Vagina (tissue), 2 donors: ENCODE data around the gene TBC1D21. TPM values are rescaled to one million over a fixed set of nuclear protein-coding genes. Genes with fewer than 3 reads are reported as not detected.

Source experiments
- DNase-seq, 2 donors: peaks; one replicate each; pipeline ENCODE4 v3.0.0-alpha.2; 2017; ENCODE audit errors: extremely low spot score in 2 of 2
- H3K27ac ChIP-seq: fragments of 200-600 bp; sonication (generic); one replicate; pipeline ENCODE4 v1.5.1; 2019
- H3K27me3 ChIP-seq: fragments of 200-600 bp; sonication (generic); one replicate; pipeline ENCODE4 v1.5.1; 2019
- H3K36me3 ChIP-seq, 2 donors: fragments of 200-600 bp; sonication (generic); one replicate each; pipeline ENCODE4 v1.5.1; 2017 to 2019
- H3K4me1 ChIP-seq: fragments of 200-600 bp; sonication (generic); one replicate; pipeline ENCODE4 v1.5.1; 2019
- H3K4me3 ChIP-seq, 2 donors: fragments of 200-600 bp; sonication (generic); 1 replicate in 1 of 2; 2 replicates in 1 of 2; pipeline ENCODE4 v1.5.1; 2016 to 2019
- H3K9me3 ChIP-seq: fragments of 200-600 bp; sonication (generic); one replicate; pipeline ENCODE4 v1.5.1; 2019
- POLR2A ChIP-seq, 2 donors: fragments of 450-650 bp; IDR thresholded peaks; one replicate each; pipeline ENCODE4 v1.6.1; 2017; ENCODE audit warnings: antibody characterized with exemption in 2 of 2, mild to moderate bottlenecking in 2 of 2, moderate library complexity in 2 of 2
- POLR2AphosphoS5 ChIP-seq, 2 donors: sonication (generic); formaldehyde crosslinking; IDR thresholded peaks; one replicate each; pipeline ENCODE4 v1.9.0; 2017; ENCODE audit warnings: antibody characterized with exemption in 2 of 2, mild to moderate bottlenecking in 2 of 2, low read depth in 1 of 2; ENCODE audit not compliant: insufficient read depth in 1 of 2
- intact Hi-C: fragments of 100-400 bp; cut with DNase I; formaldehyde crosslinking; loops from one replicate; pipeline ENCODE4 v1.15.1; 2023
- total RNA-seq: library from RNA; depleted of rRNA; stranded (reverse); fragments of >200 nt; gene quantifications from one replicate; pipeline ENCODE4 v1.2.3, GENCODE V29; 2016
- TF ChIP-seq, protein P1 (sequence below), 3 experiments: fragments of 450-650 bp in 2 of 3; fragments of 200-600 bp in 1 of 3; sonication (generic) in 1 of 3; IDR thresholded peaks; one replicate each; pipeline ENCODE4 v1.5.1; 2017 to 2019; ENCODE audit warnings: antibody characterized with exemption in 3 of 3, mild to moderate bottlenecking in 2 of 3, moderate library complexity in 2 of 3

TBC1D21 gene
- total RNA-seq, 1 donor from 2014 or later: not detected

DNA sequence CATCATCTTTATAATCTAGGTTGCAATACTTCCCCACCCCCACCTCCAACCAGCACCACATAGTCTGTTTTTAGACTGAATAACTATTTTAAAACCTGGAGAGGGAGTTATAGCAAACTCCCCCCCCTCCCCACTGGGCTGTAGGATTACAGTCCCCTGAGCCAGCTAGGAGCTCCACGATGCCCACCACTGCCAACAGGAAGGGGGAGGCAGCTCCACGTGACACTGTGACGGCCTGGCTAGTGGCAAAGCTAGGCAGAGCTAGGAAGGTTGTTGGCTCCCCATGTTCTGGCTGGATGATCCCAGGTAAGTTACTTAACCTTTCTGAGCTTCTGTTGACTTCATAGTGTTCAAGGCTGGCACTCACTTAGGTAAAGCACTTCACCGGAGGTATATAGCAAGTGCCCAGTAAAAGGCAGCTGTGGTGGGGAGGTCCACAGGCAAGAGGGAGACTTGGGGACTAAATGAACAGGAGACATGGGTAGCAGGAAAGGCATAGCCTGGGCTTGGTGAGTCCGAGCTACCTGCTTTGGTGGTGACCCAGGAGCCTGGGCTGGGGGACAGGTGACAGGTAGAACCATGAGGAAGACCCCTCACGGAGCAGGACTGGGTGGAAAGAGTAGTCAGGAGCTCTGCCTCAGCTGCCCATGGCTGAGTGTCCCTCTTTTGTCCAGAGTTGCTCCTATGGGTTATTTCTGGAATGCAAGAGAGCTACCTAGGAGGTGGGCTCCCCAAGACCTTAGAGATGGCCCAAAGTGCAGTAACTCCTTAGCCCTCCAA is 4.0 kb upstream of the TBC1D21 start:
- no peaks in the 10 kb centered on the region for H3K9me3 ChIP-seq
- no peak overlapping the region for H3K4me3 ChIP-seq
- intact Hi-C loops: no loop called here
- no peaks in the 10 kb centered on the region for H3K4me1 ChIP-seq
- H3K27me3 ChIP-seq: no peaks in the 10 kb centered on the region
- no peaks in the 10 kb centered on the region for H3K36me3 ChIP-seq
- DNase-seq: no peak
- H3K27ac ChIP-seq: no peak overlapping the region
- TF ChIP-seq POLR2AphosphoS5 (IDR thresholded peaks at IDR 0.05; ENCODE audit: insufficient read depth in 1 of 2, low read depth in 1 of 2) (no peak), POLR2A (IDR thresholded peaks at IDR 0.05) (no peak)
- TF ChIP-seq, protein P1, sequence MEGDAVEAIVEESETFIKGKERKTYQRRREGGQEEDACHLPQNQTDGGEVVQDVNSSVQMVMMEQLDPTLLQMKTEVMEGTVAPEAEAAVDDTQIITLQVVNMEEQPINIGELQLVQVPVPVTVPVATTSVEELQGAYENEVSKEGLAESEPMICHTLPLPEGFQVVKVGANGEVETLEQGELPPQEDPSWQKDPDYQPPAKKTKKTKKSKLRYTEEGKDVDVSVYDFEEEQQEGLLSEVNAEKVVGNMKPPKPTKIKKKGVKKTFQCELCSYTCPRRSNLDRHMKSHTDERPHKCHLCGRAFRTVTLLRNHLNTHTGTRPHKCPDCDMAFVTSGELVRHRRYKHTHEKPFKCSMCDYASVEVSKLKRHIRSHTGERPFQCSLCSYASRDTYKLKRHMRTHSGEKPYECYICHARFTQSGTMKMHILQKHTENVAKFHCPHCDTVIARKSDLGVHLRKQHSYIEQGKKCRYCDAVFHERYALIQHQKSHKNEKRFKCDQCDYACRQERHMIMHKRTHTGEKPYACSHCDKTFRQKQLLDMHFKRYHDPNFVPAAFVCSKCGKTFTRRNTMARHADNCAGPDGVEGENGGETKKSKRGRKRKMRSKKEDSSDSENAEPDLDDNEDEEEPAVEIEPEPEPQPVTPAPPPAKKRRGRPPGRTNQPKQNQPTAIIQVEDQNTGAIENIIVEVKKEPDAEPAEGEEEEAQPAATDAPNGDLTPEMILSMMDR (IDR thresholded peaks at IDR 0.05): no peak

DNA sequence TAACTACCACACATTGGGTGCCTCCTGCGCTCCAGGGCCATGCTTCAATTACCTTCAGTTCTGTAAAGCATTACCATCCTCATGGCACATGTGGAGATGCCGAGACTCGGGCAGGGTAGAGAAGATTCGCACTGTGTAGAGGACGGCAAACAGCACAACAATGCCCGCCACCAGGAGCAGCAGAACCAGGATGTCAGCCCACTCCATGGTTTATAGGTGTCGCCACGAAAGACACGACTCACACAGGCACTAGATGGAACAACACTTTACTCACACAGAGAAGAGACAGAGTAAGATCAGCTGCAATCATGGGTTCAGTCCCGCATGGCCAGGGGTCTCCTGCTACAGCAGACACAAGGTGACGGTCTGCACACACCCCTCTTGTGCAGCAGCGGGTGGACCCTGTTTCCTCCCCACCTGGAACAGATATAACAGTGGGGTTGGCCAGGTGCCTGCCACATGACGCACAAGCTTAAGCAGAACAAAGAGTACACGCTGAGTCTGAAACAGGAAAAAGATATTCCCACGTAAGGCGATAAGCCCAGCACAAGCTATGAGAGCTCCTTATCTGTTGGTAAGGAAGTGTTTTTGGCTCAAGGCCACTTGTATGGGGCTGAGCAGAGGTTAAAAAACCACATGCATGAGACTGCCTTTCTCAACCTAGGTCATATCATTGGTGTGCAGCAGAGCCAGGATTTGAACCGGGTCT is 2.5 kb upstream of the TBC1D21 start:
- Histone ChIP-seq H3K27me3 (no peaks in the 10 kb centered on the region), H3K9me3 (no peaks in the 10 kb centered on the region), H3K4me1 (no peaks in the 10 kb centered on the region), H3K36me3 (no peaks in the 10 kb centered on the region), H3K27ac (no peak overlapping the region), H3K4me3 (no peak overlapping the region)
- intact Hi-C loops: no loop called here
- DNase-seq: no peak
- TF ChIP-seq POLR2A (IDR thresholded peaks at IDR 0.05) (no peak), POLR2AphosphoS5 (IDR thresholded peaks at IDR 0.05; ENCODE audit: insufficient read depth in 1 of 2, low read depth in 1 of 2) (no peak)
- TF ChIP-seq, protein P1 (IDR thresholded peaks at IDR 0.05): no peak

DNA sequence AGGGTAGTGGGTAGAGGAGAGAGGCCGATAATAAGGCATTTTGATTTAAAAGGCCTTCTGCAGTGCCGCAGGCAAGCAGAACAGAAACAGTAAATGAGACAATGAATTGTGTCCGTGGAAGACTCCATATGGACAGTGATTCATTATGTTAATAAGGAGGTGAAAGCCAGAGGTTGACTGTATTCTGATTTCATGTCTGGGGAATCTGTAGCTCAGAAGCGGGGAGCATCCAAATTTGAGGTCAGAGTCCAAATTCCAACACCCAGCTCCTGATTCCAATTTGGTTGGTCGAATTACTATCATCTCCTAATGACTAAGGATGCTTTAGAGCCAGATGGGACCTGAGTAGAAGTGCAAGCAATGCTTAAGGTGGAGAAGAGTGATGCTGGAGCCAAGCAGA is 1.0 kb upstream of the TBC1D21 start:
- Histone ChIP-seq H3K36me3 (no peaks in the 10 kb centered on the region), H3K9me3 (no peaks in the 10 kb centered on the region), H3K27ac (no peak overlapping the region), H3K4me3 (no peak overlapping the region), H3K4me1 (no peaks in the 10 kb centered on the region), H3K27me3 (no peaks in the 10 kb centered on the region)
- no peak for TF ChIP-seq POLR2AphosphoS5 (IDR thresholded peaks at IDR 0.05; ENCODE audit: insufficient read depth in 1 of 2, low read depth in 1 of 2)
- TF ChIP-seq, protein P1 (IDR thresholded peaks at IDR 0.05): no peak
- TF ChIP-seq POLR2A (IDR thresholded peaks at IDR 0.05): no peak
- intact Hi-C loops: no loop called here
- DNase-seq: no peak

DNA sequence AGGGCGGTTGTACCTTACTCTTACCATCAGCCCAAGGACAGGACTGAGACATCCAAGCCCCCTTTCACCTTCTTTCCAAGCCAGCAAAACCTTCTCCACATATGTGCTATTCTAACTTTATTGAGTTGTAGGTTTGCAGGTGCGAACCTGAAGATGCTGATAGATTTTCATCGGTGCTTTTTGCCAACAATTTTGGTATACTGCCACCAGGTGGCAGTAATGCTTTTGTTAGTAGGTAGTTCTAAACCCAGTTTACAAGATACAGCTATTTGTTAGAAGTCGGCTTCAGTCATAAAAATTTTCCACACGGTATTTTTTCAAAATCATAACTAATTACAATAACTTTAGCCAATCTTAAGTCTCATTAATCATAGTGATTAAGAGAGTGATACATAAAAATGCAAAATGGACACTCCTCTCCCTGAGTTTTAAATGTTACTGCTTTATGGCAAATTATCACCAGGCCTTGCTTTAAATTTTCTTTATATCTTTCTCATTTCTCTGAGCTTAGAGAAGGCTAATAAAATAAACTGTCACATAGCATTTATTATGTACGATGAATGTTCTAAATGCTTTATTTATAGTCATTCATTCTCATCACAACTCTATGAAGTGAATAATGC is 636 bp downstream of the TBC1D21 start:
- no peak for DNase-seq
- H3K4me3 ChIP-seq: no peak overlapping the region
- no peaks in the 10 kb centered on the region for H3K27me3 ChIP-seq
- no peak overlapping the region for H3K27ac ChIP-seq
- H3K36me3 ChIP-seq: no peaks in the 10 kb centered on the region
- H3K4me1 ChIP-seq: no peaks in the 10 kb centered on the region
- no peaks in the 10 kb centered on the region for H3K9me3 ChIP-seq
- intact Hi-C loops: no loop called here
- TF ChIP-seq POLR2A (IDR thresholded peaks at IDR 0.05) (no peak), POLR2AphosphoS5 (IDR thresholded peaks at IDR 0.05; ENCODE audit: insufficient read depth in 1 of 2, low read depth in 1 of 2) (no peak)
- TF ChIP-seq, protein P1 (IDR thresholded peaks at IDR 0.05): peak; percentile 34 to 50 (median 42)
